CD4-positive, alpha-beta T cell treated with Interleukin-15 for 1 hour (primary cell): ENCODE measurements around the gene MINDY3.
"Not testable (repeated sequence)": the region's sequence is repeated elsewhere in the genome, so short reads cannot be mapped to it uniquely, and the experiment has no call there.

Experiments used
- DNase-seq: peaks from one replicate; pipeline ENCODE4 v3.0.0-alpha.2; 2020

Gene MINDY3

DNA sequence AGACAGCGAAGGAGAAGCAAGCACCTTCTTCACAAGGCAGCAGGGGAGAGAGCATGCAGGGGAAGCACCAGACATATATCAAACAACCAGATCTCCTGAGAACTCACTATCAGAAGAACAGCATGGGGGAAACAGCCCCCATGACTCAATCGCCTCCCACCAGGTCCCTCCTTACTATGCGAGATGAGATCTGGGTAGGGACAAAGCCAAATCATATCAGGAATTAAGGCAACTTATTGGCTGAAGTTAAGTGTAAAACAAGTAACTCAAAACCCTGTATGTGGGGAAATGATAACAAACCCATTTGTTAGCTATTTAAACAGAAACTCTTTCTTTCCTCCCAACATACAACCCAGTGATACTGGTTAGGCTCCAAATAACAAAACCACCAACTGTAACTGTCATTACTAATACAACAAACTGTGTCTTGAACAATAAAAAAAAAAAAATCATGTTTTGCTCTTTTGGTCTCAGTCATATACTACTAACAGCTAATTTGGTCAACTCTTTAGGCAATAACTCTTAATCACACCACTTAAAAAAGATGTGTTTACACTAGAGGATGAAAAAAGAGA, 57.8 kb downstream of the MINDY3 start:
- DNase-seq: no peak

DNA sequence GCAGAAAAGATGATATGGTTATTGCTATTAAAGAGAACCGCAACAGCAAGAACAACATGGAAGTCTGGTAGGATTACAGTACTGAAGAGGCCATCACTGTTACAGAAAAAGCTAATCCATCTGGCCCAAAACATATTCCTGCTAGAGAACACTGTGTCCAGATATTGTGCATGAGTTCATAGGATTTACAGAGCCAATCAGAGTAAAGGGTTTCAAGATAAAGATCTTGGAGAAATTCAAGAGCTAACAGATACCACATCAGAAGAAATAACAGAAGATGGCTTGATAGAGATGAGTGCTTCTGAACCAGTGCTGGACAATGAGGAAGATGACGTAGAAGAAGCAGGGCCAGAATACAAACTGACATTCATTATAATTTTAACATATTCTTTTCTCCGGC, 58.7 kb downstream of the MINDY3 start:
- no peak for DNase-seq

- DNase-seq: no peak
Observed at GRCh38 chr10:15801147-15801546, 59.2 kb downstream of the MINDY3 start.

DNA sequence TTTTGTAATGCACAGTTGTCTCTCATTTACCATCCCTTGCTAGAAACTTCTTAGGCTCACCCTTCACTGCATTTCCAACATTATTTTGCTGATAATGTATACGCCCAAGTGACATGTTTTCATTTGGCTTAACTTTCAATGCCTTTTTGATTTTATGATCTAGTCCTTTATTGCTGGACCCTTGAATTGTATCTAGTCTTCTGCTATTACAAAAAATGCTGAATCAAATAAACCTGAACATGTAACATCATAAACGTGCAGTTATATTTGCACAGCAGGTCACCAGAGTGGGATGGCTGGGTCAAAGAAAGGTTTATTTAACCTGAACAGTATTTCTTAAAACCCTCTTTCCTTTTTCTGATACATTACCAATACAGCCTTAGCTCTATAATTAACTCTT, 63.0 kb downstream of the MINDY3 start:
- no peak for DNase-seq

DNA sequence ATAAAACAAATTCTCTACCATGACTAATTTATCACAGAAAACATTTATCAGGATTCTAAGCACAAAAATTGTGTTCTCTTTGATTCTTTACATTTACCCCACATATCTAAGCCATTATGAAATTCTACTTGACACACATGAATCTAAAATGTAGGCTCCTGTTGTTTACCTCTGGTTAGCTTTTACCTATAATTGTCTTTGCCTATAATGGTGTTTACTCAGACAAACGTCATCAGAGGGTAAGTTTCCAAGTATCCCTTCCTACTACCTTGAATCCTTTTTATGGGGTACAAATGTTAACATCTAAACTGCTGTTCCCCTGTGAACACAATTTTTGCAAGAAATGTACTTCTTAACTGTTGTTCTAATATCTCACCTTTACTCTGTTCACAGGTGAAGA, 63.5 kb downstream of the MINDY3 start:
- no peak for DNase-seq

- no peak for DNase-seq
Observed at GRCh38 chr10:15796098-15796759, 64.1 kb downstream of the MINDY3 start.

DNA sequence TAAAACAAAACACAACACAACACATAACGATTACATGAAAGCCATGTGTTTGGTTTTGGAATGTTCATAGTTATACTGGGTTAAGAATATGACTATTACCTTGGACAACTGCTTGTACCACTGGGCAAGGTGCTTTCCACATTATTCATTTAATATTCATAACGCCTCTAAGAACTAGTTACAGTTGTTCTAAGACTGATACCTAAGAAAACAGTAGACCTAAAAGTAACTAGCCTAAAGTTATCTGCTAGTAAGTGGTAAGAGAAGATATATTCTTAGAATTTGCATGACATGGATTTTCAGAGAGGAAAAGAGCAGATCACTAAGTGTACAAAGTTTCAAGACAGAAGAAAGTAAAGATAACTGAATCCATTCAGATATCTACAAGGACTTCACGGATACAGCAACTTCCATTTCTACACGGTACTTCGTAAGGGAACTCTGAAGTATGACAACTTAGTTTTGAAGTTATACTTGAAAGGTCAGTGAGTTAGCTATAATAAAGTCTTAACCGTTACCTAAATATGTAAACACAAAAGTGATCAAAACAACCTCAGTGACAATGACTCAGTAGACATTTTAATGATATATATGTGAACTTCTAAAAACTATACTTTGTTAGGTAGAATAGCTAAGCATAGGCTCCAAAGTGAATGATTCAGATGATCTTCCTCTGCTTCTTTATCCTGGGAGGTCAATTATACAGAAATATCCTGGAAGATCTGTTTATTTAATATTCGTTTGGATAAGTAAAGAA, 65.1 kb downstream of the MINDY3 start:
- DNase-seq: no peak

DNA sequence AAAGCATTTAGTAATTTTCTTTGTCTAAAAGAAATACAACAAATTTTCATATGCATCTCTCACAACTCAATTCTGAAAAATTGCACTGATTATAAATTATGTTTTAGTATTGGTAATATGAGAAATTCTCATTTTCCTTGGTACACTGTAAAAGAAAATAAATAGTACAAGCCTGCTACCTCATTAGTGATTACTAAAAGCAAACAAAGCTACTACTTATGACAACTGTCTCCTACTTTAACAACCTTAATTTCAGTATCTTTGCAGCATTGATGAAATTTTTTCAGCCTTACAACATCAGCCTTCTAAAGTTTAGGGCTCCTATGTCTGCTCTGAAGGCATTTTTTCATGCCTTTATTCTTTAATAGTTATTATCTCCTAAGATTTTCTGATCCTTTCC, 65.7 kb downstream of the MINDY3 start:
- DNase-seq: no peak

DNA sequence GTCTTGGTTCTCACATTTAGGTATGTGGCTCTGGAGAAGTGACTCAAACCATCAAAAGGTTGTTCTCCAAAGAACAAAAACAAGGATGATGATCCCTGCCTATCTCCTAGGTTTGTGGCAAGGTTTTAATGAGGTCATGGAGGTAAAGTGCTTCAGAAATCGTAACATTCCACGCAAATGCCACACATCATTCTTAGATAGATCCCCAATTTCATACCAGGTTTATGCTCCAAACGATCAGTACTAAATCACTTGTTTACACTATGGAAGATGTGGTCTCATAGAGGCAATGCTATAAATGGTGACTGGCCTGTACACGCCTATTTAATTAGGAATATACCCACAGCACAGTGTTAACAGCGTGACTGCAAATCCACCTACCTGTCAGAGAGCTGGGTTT, 66.6 kb downstream of the MINDY3 start:
- DNase-seq: no peak

DNA sequence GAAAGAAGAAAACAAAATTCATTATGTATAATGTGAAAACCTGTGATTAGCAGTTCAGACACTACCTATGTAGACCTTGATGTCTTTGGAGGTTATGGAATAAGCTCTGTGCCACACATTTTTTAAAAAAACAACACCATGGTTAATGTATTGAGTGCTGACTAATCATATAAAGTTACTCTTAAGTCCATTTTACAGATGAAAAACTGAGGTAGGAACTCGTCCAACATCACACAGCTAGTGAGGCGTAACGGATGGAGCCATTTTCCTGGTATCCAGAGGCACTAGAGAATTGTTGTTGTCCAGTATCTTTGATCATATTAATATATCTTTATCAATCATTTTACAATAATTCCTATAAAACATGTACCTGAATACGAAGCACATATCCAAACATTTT, 67.5 kb downstream of the MINDY3 start:
- DNase-seq: no peak

DNA sequence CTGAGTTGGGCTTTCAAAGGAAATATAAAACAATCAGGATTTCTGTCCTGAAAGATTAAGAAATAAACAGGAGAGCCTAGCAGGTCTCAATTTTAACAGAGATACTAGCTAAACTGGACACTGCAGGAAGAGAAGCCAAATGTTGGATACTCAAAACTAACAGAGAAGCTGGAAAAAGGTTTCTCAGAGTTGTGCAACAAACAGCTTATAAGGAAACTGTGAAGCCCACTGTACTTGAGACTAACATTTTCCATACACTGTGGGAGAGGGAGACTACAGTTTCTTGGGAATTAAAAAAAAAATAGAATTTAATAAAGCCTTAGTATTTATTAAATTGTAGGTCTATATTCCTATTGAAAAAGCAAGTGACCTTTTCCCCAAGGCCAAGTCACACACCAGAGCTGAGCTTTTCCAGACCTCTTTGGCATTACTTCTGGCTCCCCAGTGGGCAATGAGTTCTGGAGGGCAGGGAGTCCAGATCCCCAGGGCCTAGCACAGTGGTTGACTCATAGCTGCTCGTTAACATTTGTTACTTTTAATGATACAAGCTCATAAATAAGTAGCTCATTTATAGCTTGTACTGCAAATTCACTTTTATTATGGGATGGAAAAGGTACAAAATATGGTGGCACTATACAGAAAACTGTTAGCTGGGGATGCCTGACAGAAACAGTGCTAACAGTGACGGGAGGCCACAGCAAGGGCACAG, 68.3 kb downstream of the MINDY3 start:
- DNase-seq: no peak

- DNase-seq: no peak
Observed at GRCh38 chr10:15789793-15790525, 70.3 kb downstream of the MINDY3 start.

DNA sequence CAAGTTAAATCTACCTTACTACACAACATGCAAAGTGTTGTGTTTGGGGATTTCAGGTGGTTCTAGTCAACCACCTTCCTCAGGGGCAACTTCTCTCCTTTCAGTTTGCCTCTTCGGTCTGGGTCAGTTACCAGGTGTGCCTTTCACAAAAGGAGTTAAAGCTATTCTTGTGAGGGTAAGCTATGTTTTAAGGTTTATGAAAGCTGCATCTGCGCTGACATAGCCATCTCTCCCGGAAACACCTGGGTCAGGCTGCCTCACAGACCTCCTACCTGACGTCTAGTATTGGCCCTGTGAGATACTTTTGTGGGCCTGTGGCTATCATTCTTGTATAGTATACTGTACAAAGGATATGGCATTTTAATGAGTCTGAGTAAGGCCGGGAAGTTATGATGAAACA, 72.9 kb downstream of the MINDY3 start:
- DNase-seq: no peak

GRCh38 chr10:15784662-15785300, 75.5 kb downstream of the MINDY3 start:
- DNase-seq: no peak

- no peak for DNase-seq
Observed at GRCh38 chr10:15783941-15784636, 76.2 kb downstream of the MINDY3 start.

GRCh38 chr10:15782851-15783250, 77.5 kb downstream of the MINDY3 start:
- DNase-seq: no peak

DNA sequence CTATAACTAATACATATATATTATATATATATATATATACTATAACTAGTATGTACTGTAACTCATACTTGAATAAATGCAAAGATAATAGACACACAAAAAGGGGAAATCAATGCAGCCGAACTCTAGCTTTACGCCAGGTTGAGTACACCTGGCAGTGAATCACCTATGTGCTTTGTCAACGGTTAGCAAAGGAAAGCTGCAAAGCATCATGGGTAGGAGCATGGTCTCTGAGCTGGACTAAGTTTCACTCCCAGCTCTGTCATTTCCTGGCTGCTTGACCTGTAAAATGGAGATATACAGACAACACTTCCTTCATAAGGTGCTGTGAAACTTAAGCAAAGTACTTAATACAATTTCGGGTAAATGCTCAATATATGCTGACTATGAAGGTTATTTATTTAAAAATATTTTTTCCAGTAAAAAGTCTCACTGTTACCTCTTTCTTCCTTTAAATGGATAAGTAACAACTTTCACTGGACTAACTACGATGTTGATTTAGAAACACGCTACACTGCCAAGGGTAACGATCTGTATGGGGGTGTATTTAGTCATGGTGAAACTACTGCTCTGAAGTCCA, 78.8 kb downstream of the MINDY3 start:
- DNase-seq: no peak

DNA sequence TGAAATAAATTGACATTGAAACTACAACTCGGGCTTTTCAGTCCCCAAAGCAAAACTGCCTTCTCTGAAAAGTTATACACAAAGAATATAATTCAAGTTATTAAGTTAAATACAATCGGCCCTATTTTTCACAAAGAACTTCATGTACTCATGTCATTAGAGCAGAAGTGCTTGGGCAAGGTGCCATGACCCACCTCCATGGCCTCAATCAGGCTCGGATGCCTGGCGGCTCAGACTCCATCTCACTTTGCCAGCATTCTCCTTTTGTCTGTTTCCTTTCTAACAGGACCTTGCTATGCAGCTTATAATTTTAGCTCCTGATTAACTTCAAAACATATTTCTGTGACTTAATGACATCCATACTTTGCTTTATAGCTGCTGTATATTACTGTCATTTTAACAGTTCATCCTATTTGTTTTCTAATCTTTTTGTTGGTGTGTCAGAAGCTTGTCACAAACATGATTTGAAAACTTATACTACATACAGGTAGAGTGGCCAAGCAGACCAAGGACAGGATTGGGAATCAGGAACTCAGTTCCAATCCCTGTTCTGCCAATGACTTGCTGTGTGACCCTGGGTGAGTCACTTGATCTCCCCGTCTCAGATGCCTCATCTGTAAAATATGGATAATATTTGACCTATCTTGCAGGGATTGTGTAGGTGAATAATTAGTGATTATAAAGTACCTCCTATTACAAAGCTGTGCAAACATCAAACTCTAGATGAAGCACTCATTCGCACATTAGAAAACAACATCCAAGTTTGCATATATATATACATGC, 79.8 kb downstream of the MINDY3 start:
- DNase-seq: no peak

DNA sequence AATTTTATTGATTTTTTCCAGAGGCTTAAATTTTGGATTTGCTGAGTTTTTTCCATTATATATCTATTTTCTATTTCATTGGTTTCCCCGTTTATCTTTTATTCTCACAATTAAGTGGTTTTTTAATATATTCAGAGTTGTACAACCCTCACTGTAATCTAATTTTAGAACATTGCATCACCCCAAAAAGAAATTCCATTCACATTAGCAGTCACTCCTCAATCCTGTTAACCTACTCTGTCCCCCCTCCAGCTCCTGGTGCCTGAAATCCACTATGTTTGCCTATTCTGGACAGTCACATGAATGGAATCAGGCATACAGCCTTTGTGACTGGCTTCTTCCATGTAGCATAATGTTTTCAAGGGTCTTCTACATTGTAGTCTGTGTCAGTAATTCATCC, 84.8 kb downstream of the MINDY3 start:
- DNase-seq: no peak

- DNase-seq: not testable (repeated sequence)
Observed at GRCh38 chr10:15774534-15774933, 85.8 kb downstream of the MINDY3 start.
